HT-29 (cell line): ENCODE data around the gene CEBPE. TPM values are rescaled to one million over a fixed set of nuclear protein-coding genes. Genes with fewer than 3 reads are reported as not detected.
"Not testable (repeated sequence)": the region's sequence is repeated elsewhere in the genome, so short reads cannot be mapped to it uniquely, and the experiment has no call there.

Source experiments
- DNase-seq: peaks from one replicate; pipeline ENCODE4 v3.0.0-alpha.2; 2015; ENCODE audit warnings: low spot score
- total RNA-seq: library from RNA; depleted of rRNA; stranded (reverse); fragments of >200 nt; shearing (Covaris generic); gene quantifications from 2 replicates; pipeline ENCODE4 v1.2.3, GENCODE V29; 2014

The CEBPE gene
- total RNA-seq, 1 experiment from 2014 or later = not detected

- no peak for DNase-seq
Observed at GRCh38 chr14:23121361-23121771, 2.3 kb upstream of the CEBPE start.

DNA sequence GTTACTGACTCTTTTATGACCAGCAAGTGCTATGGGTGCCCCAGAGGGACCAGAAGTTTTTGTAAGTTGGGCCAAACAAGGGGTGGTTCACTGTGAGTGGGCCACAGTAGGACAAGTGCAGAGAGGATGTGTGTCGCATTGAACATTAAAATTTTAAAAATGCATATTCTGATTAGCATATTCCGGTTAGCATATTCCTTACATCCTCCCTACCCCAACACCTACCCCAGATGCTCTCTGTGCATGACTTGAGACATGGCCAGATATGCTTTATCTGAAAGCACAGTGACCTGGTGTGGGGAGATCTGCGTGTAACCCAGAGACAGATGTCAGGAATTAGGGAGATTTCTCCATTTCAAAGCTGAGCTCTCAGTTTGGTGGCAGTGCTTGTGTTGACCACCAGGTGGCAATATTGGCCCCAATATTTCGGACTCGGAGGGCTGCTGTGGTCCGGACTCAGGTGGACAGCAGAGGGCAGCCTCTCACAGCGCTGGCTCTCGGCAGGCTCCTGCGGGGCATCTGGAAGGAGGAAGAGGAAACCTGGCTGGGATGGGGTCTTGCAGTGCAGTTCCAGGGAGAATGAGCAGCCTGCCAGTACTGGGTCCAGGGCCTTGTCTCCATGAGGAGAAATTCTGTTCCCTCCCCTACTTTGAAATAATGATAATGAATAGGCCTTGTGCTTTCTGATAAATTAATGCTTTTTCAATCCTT is 1.6 kb upstream of the CEBPE start:
- DNase-seq = peak; percentile 78

GRCh38 chr14:23119363-23120327 is 590 bp upstream of the CEBPE start:
- no peak for DNase-seq

DNA sequence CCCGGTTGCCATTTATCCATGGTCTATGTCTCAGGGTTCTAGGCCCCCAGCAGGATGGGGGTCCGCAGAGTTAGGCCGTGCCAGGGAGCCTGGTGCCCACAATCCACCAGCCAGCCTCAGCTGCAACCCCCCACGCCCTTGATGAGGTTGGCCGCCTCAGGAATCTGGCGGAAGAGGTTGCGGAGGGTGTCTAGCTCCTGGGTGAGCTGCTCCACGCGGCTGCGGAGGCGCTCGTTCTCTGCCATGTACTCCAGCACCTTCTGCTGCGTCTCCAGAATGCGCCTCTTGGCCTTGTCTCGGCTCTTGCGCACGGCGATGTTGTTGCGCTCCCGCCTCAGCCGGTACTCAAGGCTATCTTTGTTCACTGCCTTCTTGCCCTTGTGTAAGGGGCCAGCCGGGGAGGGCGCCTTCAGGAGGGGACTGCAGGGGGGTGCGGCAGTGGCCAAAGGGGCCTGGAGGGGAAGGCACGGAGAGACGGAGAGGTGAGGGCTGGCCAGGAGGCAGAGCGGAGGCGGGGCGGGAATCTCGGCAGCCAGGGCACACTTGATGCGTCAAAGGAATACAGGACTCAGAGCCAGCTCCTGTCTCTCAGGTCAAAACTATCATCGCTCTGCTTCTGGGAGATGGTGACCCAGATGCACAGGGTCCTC is 1.6 kb downstream of the CEBPE start:
- DNase-seq = no peak

- no peak for DNase-seq
Observed at GRCh38 chr14:23115918-23116317, 3.1 kb downstream of the CEBPE start.

DNA sequence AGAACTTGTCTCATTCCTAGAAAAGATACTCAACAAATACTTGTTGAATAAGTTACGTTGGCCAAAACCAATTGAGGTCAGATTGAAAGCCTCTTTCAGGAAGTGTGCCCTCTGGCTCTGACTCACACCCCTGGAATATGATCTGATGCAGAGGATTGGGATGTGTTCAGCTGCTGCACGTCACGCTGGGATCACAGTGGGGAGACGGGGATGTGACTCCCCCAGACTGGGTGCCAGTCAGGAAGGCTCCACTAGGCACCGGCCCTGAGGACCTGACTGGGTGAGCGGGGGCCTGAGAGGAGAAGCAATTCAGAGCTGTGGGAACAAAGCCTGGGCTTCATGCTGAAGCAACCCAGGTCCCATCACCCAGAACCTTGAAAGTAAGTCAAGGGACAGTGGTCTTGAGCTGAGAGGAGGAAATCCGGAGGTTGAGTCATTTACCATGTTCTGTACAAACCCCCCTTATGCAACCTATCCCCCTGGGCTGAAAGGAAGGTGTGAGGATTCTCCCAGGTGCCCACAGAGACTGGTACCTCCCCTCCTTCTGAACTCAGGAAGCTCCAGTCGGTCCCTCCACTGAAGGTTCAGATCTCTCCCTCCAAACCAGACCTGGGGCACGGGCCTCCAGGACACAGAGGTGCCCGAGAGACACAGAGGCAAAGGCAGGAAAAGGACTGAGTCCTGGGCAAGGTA is 3.9 kb downstream of the CEBPE start:
- DNase-seq = no peak

- no peak for DNase-seq
Observed at GRCh38 chr14:23114669-23115038, 4.4 kb downstream of the CEBPE start.

- DNase-seq = no peak
Observed at GRCh38 chr14:23114120-23114458, 5.0 kb downstream of the CEBPE start.

DNA sequence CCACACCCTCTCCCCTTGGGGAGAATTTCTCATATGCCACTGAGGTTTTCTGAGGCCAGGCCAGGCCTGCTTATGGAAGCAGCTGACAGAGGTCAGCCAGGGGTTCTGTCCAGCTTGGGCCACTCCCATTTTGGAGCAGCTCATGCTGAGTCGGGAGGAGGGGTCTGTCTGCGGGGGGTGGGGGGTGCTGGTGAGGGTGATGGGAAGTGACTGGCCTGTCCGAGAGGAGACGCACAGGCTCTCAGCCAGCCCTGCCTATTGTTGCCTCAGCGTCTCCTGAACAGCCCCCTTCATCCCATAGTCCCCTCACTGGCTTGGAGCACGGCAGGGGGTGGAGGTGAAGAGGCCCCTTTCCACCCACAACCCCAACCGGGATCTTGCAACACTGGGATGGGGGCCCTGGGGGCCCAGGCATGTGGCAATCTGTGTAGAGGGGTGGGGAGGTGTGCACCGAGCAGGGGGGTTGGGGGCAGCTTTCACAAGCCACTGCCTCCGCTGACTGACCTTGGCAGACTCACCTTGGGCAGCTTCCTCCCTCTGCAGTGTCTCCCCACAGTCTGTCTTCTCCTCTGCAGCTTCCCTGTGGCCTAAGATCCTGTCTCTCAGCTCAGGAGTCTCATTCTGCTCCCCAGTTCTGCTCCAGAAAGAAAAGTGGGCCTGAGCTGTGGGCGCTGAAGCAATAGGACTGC is 5.5 kb downstream of the CEBPE start:
- no peak for DNase-seq

DNA sequence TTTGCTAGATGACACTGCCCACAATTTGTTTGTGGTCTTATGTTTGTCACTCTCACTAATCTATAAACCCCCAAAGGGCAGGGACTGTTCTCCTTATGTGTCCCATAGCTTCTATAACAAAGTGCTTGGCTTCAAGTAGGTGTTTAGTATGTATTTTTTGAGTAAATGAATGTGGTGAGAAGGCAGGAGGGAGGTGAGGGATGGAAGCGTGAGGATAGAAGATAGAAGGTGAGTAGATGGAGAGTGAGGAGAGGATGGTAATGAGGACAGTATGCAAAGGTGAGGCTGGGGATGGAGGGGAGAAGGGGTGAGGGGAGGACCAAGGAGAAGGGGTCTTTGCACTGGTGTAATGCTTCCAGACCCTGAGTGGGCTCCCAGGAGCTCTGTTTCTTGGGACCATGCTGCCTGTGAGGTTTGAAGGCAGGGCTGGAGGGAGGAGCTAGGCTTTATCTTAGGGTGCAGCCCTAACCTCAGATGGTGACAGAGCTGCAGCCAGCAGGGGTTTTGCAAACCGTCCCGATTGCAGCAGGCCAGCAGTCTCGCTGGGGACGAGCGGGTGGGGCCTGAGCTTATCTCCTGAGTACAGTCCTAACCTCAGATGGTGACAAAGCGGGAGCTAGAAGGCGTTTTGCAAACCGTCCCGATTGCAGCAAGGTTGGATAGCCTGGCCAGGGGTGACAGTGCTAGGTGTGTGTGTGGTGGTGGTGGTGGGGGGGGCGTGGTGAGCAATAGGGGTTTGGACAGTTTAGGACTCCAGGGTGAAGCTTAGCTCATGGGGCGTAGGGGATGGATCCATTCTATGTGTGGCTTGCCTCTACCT is 6.5 kb downstream of the CEBPE start:
- no peak for DNase-seq

- DNase-seq = no peak
Observed at GRCh38 chr14:23110579-23111365, 8.3 kb downstream of the CEBPE start.

DNA sequence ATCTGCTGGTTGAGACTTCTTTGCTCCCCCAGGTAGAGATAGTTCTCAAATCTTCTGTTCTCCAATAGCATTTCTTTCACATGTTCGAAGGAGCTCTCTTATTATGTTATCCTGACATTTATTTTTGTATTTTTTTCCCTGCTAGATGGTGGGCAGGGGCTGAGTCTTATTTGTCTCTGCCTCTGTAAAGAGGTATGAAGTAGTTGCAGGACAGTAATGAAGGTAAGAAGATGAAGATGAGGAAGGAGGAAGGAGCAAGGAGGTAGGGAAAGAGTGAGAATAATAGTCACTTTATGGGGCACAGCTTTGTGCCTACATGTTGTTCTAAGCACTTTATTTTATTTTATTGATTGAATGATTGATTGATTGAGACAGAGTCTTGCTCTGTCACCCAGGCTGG is 9.3 kb downstream of the CEBPE start:
- no peak for DNase-seq

DNA sequence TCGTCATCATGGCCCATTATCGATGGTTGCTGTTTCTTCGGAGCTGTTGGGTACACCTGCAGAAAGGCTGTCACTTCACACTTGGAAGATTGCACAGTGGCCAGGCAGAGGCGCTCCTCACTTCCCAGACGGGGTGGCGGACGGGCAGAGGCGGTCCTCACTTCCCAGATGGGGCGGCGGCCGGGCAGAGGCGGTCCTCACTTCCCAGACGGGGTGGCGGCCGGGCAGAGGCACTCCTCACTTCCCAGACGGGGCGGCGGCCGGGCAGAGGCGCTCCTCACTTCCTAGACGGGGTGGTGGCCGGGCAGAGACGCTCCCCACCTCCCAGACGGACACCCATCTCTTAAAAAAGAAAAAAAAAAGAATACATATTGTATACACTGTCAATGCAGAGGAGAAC is 10.9 kb downstream of the CEBPE start:
- DNase-seq = not testable (repeated sequence)

GRCh38 chr14:23107620-23108019 is 11.4 kb downstream of the CEBPE start:
- DNase-seq = not testable (repeated sequence)

GRCh38 chr14:23106747-23107045 is 12.4 kb downstream of the CEBPE start:
- no peak for DNase-seq

GRCh38 chr14:23105348-23105824 is 13.7 kb downstream of the CEBPE start:
- no peak for DNase-seq

GRCh38 chr14:23104591-23105347 is 14.3 kb downstream of the CEBPE start, which contains the start of gene CIROP:
CIROP (minus strand) TSS chr14:23104989; CDS start chr14:23104920, 69 bp downstream.
- DNase-seq = no peak

- no peak for DNase-seq
Observed at GRCh38 chr14:23104070-23104590, 14.9 kb downstream of the CEBPE start.
